ENCODE results near the gene SFTPA2. TPM values are rescaled to one million over a fixed set of nuclear protein-coding genes. Genes with fewer than 3 reads are reported as not detected.
"Not testable (repeated sequence)": the region's sequence is repeated elsewhere in the genome, so short reads cannot be mapped to it uniquely, and the experiment has no call there.

SFTPA2 gene
- total RNA-seq, 2 experiments from 2014 or later: not detected

GRCh38 chr10:79559726-79560125 lies 481 bp downstream of the SFTPA2 start:
- DNase-seq (no peak), ATAC-seq (ENCODE audit: poor library complexity) (no peak)
- intact Hi-C loops (cut with DNase I, micrococcal nuclease): loop anchor here in 1 of 2 experiments (10.0 kb wide), 2 partner anchors 485 to 695 kb away; no protein-coding TSS in a partner anchor
- no peak for TF ChIP-seq CTCF (IDR thresholded peaks at IDR 0.05)
- Mint-ChIP-seq H3K36me3 (ENCODE audit: low read depth) (no peaks in the 10 kb centered on the region), H3K27ac (no peak overlapping the region), H3K9me3 (no peaks in the 10 kb centered on the region), H3K4me3 (no peak overlapping the region), H3K27me3 (peaks cover 25% of the 10 kb centered on the region), H3K4me1 (ENCODE audit: low read depth) (no peaks in the 10 kb centered on the region)
- Histone ChIP-seq H3K4me1 (ENCODE audit: insufficient read depth, low read length) (peaks cover 5% of the 10 kb centered on the region), H3K36me3 (ENCODE audit: insufficient read depth, low read length) (no peaks in the 10 kb centered on the region), H3K27ac (ENCODE audit: low read depth in 1 of 2, low read length in 2 of 2) (no peak overlapping the region), H3K27me3 (ENCODE audit: control insufficient read depth in 1 of 2, insufficient read depth in 2 of 2, low read length in 2 of 2) (peaks cover 5 to 11% of the 10 kb centered on the region in 2 experiments), H3K4me3 (ENCODE audit: low read length) (no peak overlapping the region), H3K9me3 (ENCODE audit: control insufficient read depth in 1 of 2, insufficient read depth in 1 of 2, low read length in 2 of 2) (no peaks in the 10 kb centered on the region)
- POLR2A ChIA-PET: no interaction called here
- CTCF ChIA-PET: no interaction called here

- H3K36me3 ChIP-seq (ENCODE audit: insufficient read depth, low read length); H3K4me3 ChIP-seq (ENCODE audit: low read length); DNase-seq; ATAC-seq (ENCODE audit: poor library complexity); H3K27ac ChIP-seq (ENCODE audit: low read depth in 1 of 2, low read length in 2 of 2); H3K4me3 Mint-ChIP-seq; H3K4me1 Mint-ChIP-seq (ENCODE audit: low read depth); H3K4me1 ChIP-seq (ENCODE audit: insufficient read depth, low read length); POLR2A ChIA-PET; H3K36me3 Mint-ChIP-seq (ENCODE audit: low read depth); H3K27me3 Mint-ChIP-seq; intact Hi-C loops (cut with DNase I, micrococcal nuclease); H3K27ac Mint-ChIP-seq; H3K9me3 Mint-ChIP-seq; H3K27me3 ChIP-seq (ENCODE audit: control insufficient read depth in 1 of 2, insufficient read depth in 2 of 2, low read length in 2 of 2); H3K9me3 ChIP-seq (ENCODE audit: control insufficient read depth in 1 of 2, insufficient read depth in 1 of 2, low read length in 2 of 2): not testable (repeated sequence)
- CTCF ChIA-PET: interaction anchor here (1.5 kb wide), 1 partner anchor 12 kb away, joined by 5 read pairs; no protein-coding TSS in a partner anchor
These were observed 3.2 kb downstream of the SFTPA2 start for GRCh38 chr10:79556961-79557360.

GRCh38 chr10:79555354-79556309 lies 4.6 kb downstream of the SFTPA2 start:
- ATAC-seq (ENCODE audit: poor library complexity) (no peak), DNase-seq (no peak)
- Mint-ChIP-seq H3K27ac (no peak overlapping the region), H3K4me1 (ENCODE audit: low read depth) (no peaks in the 10 kb centered on the region), H3K9me3 (no peaks in the 10 kb centered on the region), H3K36me3 (ENCODE audit: low read depth) (no peaks in the 10 kb centered on the region), H3K27me3 (no peaks in the 10 kb centered on the region), H3K4me3 (no peak overlapping the region)
- H3K4me3 ChIP-seq (ENCODE audit: low read length): no peak overlapping the region
- no peaks in the 10 kb centered on the region for H3K27me3 ChIP-seq (ENCODE audit: control insufficient read depth in 1 of 2, insufficient read depth in 2 of 2, low read length in 2 of 2)
- TF ChIP-seq CTCF (IDR thresholded peaks at IDR 0.05): no peak
- H3K4me1 ChIP-seq (ENCODE audit: insufficient read depth, low read length): no peaks in the 10 kb centered on the region
- H3K9me3 ChIP-seq (ENCODE audit: control insufficient read depth in 1 of 2, insufficient read depth in 1 of 2, low read length in 2 of 2): no peaks in the 10 kb centered on the region
- H3K36me3 ChIP-seq (ENCODE audit: insufficient read depth, low read length): no peaks in the 10 kb centered on the region
- intact Hi-C loops (cut with DNase I, micrococcal nuclease): no loop called here
- ChIA-PET CTCF (interaction anchor here (1.5 kb wide), 1 partner anchor 13 kb away, joined by 5 read pairs; no protein-coding TSS in a partner anchor), POLR2A (no interaction called here)
- no peak overlapping the region for H3K27ac ChIP-seq (ENCODE audit: low read depth in 1 of 2, low read length in 2 of 2)
